ENCODE data around the gene SCN8A.

- TF ChIP-seq CTCF (IDR thresholded peaks at IDR 0.05) (no peak), POLR2A (IDR thresholded peaks at IDR 0.05) (no peak)
Measured at GRCh38 chr12:51759175-51759574, 168.1 kb downstream of the SCN8A start.
